ENCODE results near the gene SLC13A5. TPM values are rescaled to one million over a fixed set of nuclear protein-coding genes. Genes with fewer than 3 reads are reported as not detected.

Gene SLC13A5
- total RNA-seq, 1 donor from 2014 or later, result not detected

- intact Hi-C loops (cut with micrococcal nuclease), result no loop called here
- no peak for TF ChIP-seq CTCF (IDR thresholded peaks at IDR 0.05; ENCODE audit: borderline replicate concordance)
- Histone ChIP-seq H3K27ac (replicated peaks) (peak within 1 kb of the TSS; percentile 88), H3K36me3 (peaks cover 26% of the 10 kb centered on the region), H3K27me3 (ENCODE audit: low read depth) (peaks cover 42% of the 10 kb centered on the region), H3K4me3 (peak within 1 kb of the TSS; percentile 98), H3K9me3 (replicated peaks) (no peaks in the 10 kb centered on the region), H3K4me1 (peaks cover 66% of the 10 kb centered on the region)
- peak; percentile 95 for DNase-seq
These were observed 61.7 kb downstream of the SLC13A5 start, which contains the start of the genes C17orf100 and MED31 for GRCh38 chr17:6651354-6651918. C17orf100 (plus strand) TSS chr17:6651762; CDS start chr17:6651914, 152 bp downstream. MED31 (minus strand) TSS chr17:6651605; CDS start chr17:6651528, 77 bp downstream.

- DNase-seq, result no peak
- intact Hi-C loops (cut with micrococcal nuclease), result no loop called here
These were observed 65.0 kb downstream of the SLC13A5 start for GRCh38 chr17:6648181-6648580.

GRCh38 chr17:6643451-6644125 lies 69.6 kb downstream of the SLC13A5 start:
- Histone ChIP-seq H3K36me3 (peaks cover 45% of the 10 kb centered on the region), H3K4me1 (peaks cover 58% of the 10 kb centered on the region), H3K27me3 (ENCODE audit: low read depth) (no peaks in the 10 kb centered on the region), H3K27ac (replicated peaks) (no peak overlapping the region), H3K9me3 (replicated peaks) (no peaks in the 10 kb centered on the region), H3K4me3 (no peak overlapping the region)
- intact Hi-C loops (cut with micrococcal nuclease), result no loop called here
- no peak for TF ChIP-seq CTCF (IDR thresholded peaks at IDR 0.05; ENCODE audit: borderline replicate concordance)
- no peak for DNase-seq

More at GRCh38 chr17:6648181-6648580, 65.0 kb downstream of the SLC13A5 start:
- no peak for TF ChIP-seq CTCF (IDR thresholded peaks at IDR 0.05; ENCODE audit: borderline replicate concordance)
- Histone ChIP-seq H3K4me1 (peaks cover 56% of the 10 kb centered on the region), H3K36me3 (peaks cover 49% of the 10 kb centered on the region), H3K27me3 (ENCODE audit: low read depth) (peaks cover 12% of the 10 kb centered on the region), H3K4me3 (no peak overlapping the region), H3K9me3 (replicated peaks) (no peaks in the 10 kb centered on the region), H3K27ac (replicated peaks) (no peak overlapping the region)

GRCh38 chr17:6642592-6642991 lies 70.6 kb downstream of the SLC13A5 start:
- Histone ChIP-seq H3K27ac (replicated peaks) (no peak overlapping the region), H3K27me3 (ENCODE audit: low read depth) (no peaks in the 10 kb centered on the region), H3K9me3 (replicated peaks) (no peaks in the 10 kb centered on the region), H3K36me3 (peaks cover 35% of the 10 kb centered on the region), H3K4me3 (no peak overlapping the region), H3K4me1 (peaks cover 60% of the 10 kb centered on the region)
- no peak for TF ChIP-seq CTCF (IDR thresholded peaks at IDR 0.05; ENCODE audit: borderline replicate concordance)
- no peak for DNase-seq
- intact Hi-C loops (cut with micrococcal nuclease), result no loop called here

GRCh38 chr17:6641247-6641863 lies 71.8 kb downstream of the SLC13A5 start:
- H3K4me3 ChIP-seq, result peak overlapping the region; percentile 99
- intact Hi-C loops (cut with micrococcal nuclease), result no loop called here
- TF ChIP-seq CTCF (IDR thresholded peaks at IDR 0.05; ENCODE audit: borderline replicate concordance), result no peak
- H3K36me3 ChIP-seq, result peaks cover 33% of the 10 kb centered on the region
- H3K27ac ChIP-seq (replicated peaks), result peak overlapping the region; percentile 95
- H3K4me1 ChIP-seq, result peaks cover 48% of the 10 kb centered on the region
- H3K9me3 ChIP-seq (replicated peaks), result no peaks in the 10 kb centered on the region
- H3K27me3 ChIP-seq (ENCODE audit: low read depth), result no peaks in the 10 kb centered on the region
- DNase-seq, result no peak
